ENCODE results near the gene CDK12.
"Not testable (repeated sequence)": the region's sequence is repeated elsewhere in the genome, so short reads cannot be mapped to it uniquely, and the experiment has no call there.

The CDK12 gene

GRCh38 chr17:39461113-39461925 lies at the start of gene CDK12:
TSS of gene CDK12 (plus strand) at chr17:39461486. CDS start at chr17:39462072, 586 bp downstream.
- peak; percentile 90 for DNase-seq (ENCODE audit: low read depth)

- DNase-seq (ENCODE audit: low read depth), result no peak
Measured at GRCh38 chr17:39416141-39416540, 45.1 kb upstream of the CDK12 start.

DNA sequence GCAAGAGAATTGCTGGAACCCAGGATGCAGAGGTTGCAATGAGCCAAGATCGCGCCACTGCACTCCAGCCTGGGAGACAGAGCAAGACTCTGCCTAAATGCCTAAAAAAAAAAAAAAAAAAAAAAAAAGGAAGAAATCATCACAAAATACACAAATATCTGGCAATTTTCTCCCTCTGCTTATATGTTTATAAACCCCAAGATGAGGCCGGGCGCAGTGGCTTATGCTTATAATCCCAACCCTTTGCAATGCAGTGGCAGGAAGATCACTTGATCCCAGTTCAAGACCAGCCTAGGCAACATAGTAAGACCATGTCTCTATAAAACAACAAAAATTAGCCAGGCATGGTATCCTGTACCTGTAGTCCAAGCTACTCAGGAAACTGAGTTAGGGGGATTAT lies 31.7 kb upstream of the CDK12 start:
- DNase-seq (ENCODE audit: low read depth), result no peak

- not testable (repeated sequence) for DNase-seq (ENCODE audit: low read depth)
Measured at GRCh38 chr17:39439868-39440267, 21.4 kb upstream of the CDK12 start.

GRCh38 chr17:39443326-39443725 lies 18.0 kb upstream of the CDK12 start:
- no peak for DNase-seq (ENCODE audit: low read depth)

GRCh38 chr17:39447561-39447960 lies 13.7 kb upstream of the CDK12 start:
- no peak for DNase-seq (ENCODE audit: low read depth)

- no peak for DNase-seq (ENCODE audit: low read depth)
Measured at GRCh38 chr17:39450051-39450450, 11.2 kb upstream of the CDK12 start.

- DNase-seq (ENCODE audit: low read depth), result peak; percentile 82
Measured at GRCh38 chr17:39450847-39451581, 10.3 kb upstream of the CDK12 start, which contains the start of gene MED1. TSS of gene MED1 (minus strand) at chr17:39451263. CDS start at chr17:39451062, 201 bp downstream.

DNA sequence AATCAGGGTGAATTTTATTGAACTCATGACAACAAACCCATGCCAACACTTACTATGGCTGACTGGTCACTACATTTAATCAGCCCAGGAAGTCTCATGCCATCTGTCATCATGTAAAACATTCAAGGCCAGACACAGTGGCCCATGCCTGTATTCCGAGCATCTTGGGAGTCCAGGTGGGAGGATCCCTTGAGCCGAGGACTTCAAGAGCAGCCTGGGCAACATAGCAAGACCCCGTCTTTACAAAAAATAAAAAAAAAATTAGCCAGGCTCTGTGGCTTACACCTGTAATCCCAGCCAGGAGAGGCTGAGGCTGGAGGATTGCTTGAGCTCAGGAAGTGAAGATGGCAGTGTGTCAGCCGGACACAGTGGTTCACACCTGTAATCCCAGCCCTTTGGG lies 5.4 kb upstream of the CDK12 start:
- DNase-seq (ENCODE audit: low read depth), result no peak

- DNase-seq (ENCODE audit: low read depth), result peak; percentile 10
Measured at GRCh38 chr17:39461926-39462569, 762 bp downstream of the CDK12 start.

- DNase-seq (ENCODE audit: low read depth), result no peak
Measured at GRCh38 chr17:39462631-39463375, 1.5 kb downstream of the CDK12 start.

- DNase-seq (ENCODE audit: low read depth), result not testable (repeated sequence)
Measured at GRCh38 chr17:39464639-39465181, 3.4 kb downstream of the CDK12 start.

- DNase-seq (ENCODE audit: low read depth), result not testable (repeated sequence)
Measured at GRCh38 chr17:39468610-39469009, 7.3 kb downstream of the CDK12 start.

- no peak for DNase-seq (ENCODE audit: low read depth)
Measured at GRCh38 chr17:39473310-39473709, 12.0 kb downstream of the CDK12 start.

GRCh38 chr17:39479631-39480030 lies 18.3 kb downstream of the CDK12 start:
- DNase-seq (ENCODE audit: low read depth), result not testable (repeated sequence)

- no peak for DNase-seq (ENCODE audit: low read depth)
Measured at GRCh38 chr17:39483506-39483905, 22.2 kb downstream of the CDK12 start.

- no peak for DNase-seq (ENCODE audit: low read depth)
Measured at GRCh38 chr17:39484178-39484577, 22.9 kb downstream of the CDK12 start.

- no peak for DNase-seq (ENCODE audit: low read depth)
Measured at GRCh38 chr17:39485555-39485954, 24.3 kb downstream of the CDK12 start.

- DNase-seq (ENCODE audit: low read depth), result no peak
Measured at GRCh38 chr17:39486242-39486641, 25.0 kb downstream of the CDK12 start.

DNA sequence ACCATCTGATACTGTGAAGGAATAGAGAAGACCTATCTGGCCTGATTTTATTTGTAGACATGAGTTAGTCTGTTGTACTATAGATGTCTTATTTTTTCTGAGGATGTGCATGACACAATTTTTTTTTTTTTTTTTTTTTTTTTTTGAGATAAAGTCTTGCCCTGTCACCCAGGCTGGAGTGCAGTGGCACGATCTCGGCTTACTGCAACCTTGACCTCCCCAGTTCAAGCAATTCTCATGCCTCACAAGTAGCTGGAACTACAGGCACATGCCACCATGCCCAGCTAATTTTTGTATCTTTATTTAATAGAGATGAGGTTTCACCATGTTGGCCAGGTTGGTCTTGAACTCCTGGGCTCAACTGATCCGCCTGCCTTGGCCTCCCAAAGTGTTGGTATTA lies 26.2 kb downstream of the CDK12 start:
- not testable (repeated sequence) for DNase-seq (ENCODE audit: low read depth)

- no peak for DNase-seq (ENCODE audit: low read depth)
Measured at GRCh38 chr17:39487946-39488345, 26.7 kb downstream of the CDK12 start.

- DNase-seq (ENCODE audit: low read depth), result not testable (repeated sequence)
Measured at GRCh38 chr17:39496921-39497320, 35.6 kb downstream of the CDK12 start.

Measured in activated gamma-delta T cell treated with anti-CD3 and anti-CD28 coated beads, Interleukin-2, amount 50 U/mL, for 16 hours (primary cell).